Body of pancreas (tissue), 4 donors: ENCODE data around the gene TBCK.

ENCODE experiments used
- POLR2A ChIP-seq, 3 donors: fragments of 450-650 bp; IDR thresholded peaks; one replicate each; pipeline ENCODE4 v1.6.1; 2016; ENCODE audit warnings: antibody characterized with exemption in 3 of 3, mild to moderate bottlenecking in 2 of 3
- TF ChIP-seq, protein P1 (sequence below), 7 experiments: fragments of 450-650 bp in 4 of 7; fragments of 200-600 bp in 3 of 7; sonication (generic) in 3 of 7; IDR thresholded peaks; one replicate each; pipeline ENCODE4 v1.5.1; 2016 to 2019; ENCODE audit warnings: antibody characterized with exemption in 7 of 7

DNA sequence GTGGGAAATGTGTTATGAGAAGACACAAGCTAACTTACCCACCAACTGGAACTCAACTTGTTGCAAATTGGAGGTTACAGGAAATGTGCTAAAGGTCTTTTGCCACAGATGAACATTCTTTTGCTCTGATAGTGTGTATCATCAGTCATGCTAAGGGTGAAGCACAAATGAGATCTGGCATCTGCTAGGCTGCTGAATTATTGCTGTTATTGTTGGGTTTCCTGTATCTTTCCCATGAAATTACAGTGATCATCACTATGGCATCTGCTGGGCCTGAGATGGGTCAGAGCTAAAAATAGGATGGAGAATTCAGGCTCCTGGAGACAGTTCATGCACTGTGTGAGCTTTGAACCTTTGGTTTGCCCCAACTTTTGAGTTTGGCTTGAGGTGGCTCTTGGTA, 296.2 kb downstream of the TBCK start:
- TF ChIP-seq, protein P1, sequence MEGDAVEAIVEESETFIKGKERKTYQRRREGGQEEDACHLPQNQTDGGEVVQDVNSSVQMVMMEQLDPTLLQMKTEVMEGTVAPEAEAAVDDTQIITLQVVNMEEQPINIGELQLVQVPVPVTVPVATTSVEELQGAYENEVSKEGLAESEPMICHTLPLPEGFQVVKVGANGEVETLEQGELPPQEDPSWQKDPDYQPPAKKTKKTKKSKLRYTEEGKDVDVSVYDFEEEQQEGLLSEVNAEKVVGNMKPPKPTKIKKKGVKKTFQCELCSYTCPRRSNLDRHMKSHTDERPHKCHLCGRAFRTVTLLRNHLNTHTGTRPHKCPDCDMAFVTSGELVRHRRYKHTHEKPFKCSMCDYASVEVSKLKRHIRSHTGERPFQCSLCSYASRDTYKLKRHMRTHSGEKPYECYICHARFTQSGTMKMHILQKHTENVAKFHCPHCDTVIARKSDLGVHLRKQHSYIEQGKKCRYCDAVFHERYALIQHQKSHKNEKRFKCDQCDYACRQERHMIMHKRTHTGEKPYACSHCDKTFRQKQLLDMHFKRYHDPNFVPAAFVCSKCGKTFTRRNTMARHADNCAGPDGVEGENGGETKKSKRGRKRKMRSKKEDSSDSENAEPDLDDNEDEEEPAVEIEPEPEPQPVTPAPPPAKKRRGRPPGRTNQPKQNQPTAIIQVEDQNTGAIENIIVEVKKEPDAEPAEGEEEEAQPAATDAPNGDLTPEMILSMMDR (IDR thresholded peaks at IDR 0.05), result no peak
- TF ChIP-seq POLR2A (IDR thresholded peaks at IDR 0.05), result no peak
